Measurements from ENCODE around the gene DLGAP1.

DNA sequence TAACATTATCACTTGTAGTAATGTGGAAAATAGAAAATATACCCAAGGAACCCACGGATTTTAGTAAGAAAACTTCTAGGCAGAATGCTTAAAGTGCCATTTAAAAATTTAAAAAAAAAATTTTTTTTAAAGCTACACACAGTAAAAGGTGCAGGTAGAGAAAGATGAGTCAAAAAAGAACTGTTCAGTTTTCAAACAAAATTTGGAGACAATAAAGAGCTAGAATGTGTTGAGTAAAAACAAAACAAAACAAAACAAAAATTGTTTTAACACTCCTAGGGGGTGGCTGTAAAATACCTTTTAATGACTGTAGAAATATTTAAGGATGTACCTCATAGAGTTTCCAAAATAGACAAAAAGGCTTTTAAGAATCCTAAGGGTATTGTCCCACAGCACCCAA, 793.1 kb downstream of the DLGAP1 start:
- TF ChIP-seq, protein P1, sequence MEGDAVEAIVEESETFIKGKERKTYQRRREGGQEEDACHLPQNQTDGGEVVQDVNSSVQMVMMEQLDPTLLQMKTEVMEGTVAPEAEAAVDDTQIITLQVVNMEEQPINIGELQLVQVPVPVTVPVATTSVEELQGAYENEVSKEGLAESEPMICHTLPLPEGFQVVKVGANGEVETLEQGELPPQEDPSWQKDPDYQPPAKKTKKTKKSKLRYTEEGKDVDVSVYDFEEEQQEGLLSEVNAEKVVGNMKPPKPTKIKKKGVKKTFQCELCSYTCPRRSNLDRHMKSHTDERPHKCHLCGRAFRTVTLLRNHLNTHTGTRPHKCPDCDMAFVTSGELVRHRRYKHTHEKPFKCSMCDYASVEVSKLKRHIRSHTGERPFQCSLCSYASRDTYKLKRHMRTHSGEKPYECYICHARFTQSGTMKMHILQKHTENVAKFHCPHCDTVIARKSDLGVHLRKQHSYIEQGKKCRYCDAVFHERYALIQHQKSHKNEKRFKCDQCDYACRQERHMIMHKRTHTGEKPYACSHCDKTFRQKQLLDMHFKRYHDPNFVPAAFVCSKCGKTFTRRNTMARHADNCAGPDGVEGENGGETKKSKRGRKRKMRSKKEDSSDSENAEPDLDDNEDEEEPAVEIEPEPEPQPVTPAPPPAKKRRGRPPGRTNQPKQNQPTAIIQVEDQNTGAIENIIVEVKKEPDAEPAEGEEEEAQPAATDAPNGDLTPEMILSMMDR (IDR thresholded peaks at IDR 0.05; ENCODE audit: insufficient read depth, low read length): no peak
- no peak for TF ChIP-seq GABPA (IDR thresholded peaks at IDR 0.05; ENCODE audit: low read depth)
- TF ChIP-seq REST (IDR thresholded peaks at IDR 0.05; ENCODE audit: insufficient replicate concordance, low read depth): no peak
- TF ChIP-seq POLR2AphosphoS5 (IDR thresholded peaks at IDR 0.05; ENCODE audit: low read depth): no peak

All from HL-60 (cell line).